CD4-positive, alpha-beta T cell (primary cell): ENCODE data around the gene PLCB3. TPM values are rescaled to one million over a fixed set of nuclear protein-coding genes. Genes with fewer than 3 reads are reported as not detected.
A peak's percentile ranks its signal among the peaks of the same experiment; 100 is the strongest.

Experiments used
- ATAC-seq: fragments of 200-7000 bp; cut with Tn5 transposase; one replicate; pipeline ENCODE4 v1.10.0; 2022; ENCODE audit warnings: mild to moderate bottlenecking; ENCODE audit not compliant: poor library complexity
- CTCF ChIA-PET: fragments of 350-600 bp; sonication (Branson Sonifier 250); formaldehyde crosslinking; loops from one replicate; lab custom pipeline; 2021; ENCODE audit warnings: antibody characterized with exemption, inconsistent platforms; lab: Charles Lee
- POLR2A ChIA-PET: fragments of 350-600 bp; sonication (Branson Sonifier 250); formaldehyde crosslinking; loops from one replicate; lab custom pipeline; 2021; ENCODE audit warnings: antibody characterized with exemption, inconsistent platforms; lab: Charles Lee
- DNase-seq, 14 experiments: peaks; one replicate each; pipeline ENCODE4 v3.0.0-alpha.2; 2013 to 2020; ENCODE audit warnings: mixed read lengths in 2 of 14
- H3K27ac ChIP-seq, 2 donors: one replicate each; pipeline versions ENCODE4 v1.5.1 to v1.7.0; 2013; ENCODE audit warnings: low read length in 2 of 2, low read depth in 1 of 2, mild to moderate bottlenecking in 1 of 2
- H3K27me3 ChIP-seq, 2 experiments: 1 replicate in 1 of 2; 2 replicates in 1 of 2; pipeline versions ENCODE4 v1.6.1 to v1.7.0; 2013; ENCODE audit warnings: low read length in 2 of 2, control low read depth in 1 of 2, mild to moderate bottlenecking in 1 of 2, moderate library complexity in 1 of 2; ENCODE audit not compliant: insufficient read depth in 2 of 2, control insufficient read depth in 1 of 2
- H3K36me3 ChIP-seq: one replicate; pipeline ENCODE4 v1.6.1; 2013; ENCODE audit warnings: low read length, control low read depth; ENCODE audit not compliant: insufficient read depth
- H3K4me1 ChIP-seq: one replicate; pipeline ENCODE4 v1.6.1; 2013; ENCODE audit warnings: low read length, control low read depth; ENCODE audit not compliant: insufficient read depth
- H3K4me3 ChIP-seq: one replicate; pipeline ENCODE4 v1.5.1; 2013; ENCODE audit warnings: mild to moderate bottlenecking, low read length, moderate library complexity
- H3K9me3 ChIP-seq, 2 experiments: 1 replicate in 1 of 2; 2 replicates in 1 of 2; pipeline versions ENCODE4 v1.6.1 to v1.7.0; 2013; ENCODE audit warnings: low read length in 2 of 2, mild to moderate bottlenecking in 2 of 2, control low read depth in 1 of 2, moderate library complexity in 1 of 2; ENCODE audit not compliant: control insufficient read depth in 1 of 2, insufficient read depth in 1 of 2
- H3K27ac Mint-ChIP-seq: one replicate; pipeline ENCODE4 v1.8.0; 2020; ENCODE audit warnings: mixed read lengths
- H3K27me3 Mint-ChIP-seq: one replicate; pipeline ENCODE4 v1.8.0; 2021; ENCODE audit warnings: mixed read lengths
- H3K36me3 Mint-ChIP-seq: one replicate; pipeline ENCODE4 v1.8.0; 2021; ENCODE audit warnings: low read depth, mixed read lengths
- H3K4me1 Mint-ChIP-seq: one replicate; pipeline ENCODE4 v1.8.0; 2021; ENCODE audit warnings: low read depth, mixed read lengths
- H3K4me3 Mint-ChIP-seq: one replicate; pipeline ENCODE4 v1.8.0; 2020; ENCODE audit warnings: mild to moderate bottlenecking, mixed read lengths
- H3K9me3 Mint-ChIP-seq: one replicate; pipeline ENCODE4 v1.8.0; 2020; ENCODE audit warnings: mixed read lengths
- CTCF ChIP-seq: fragments of 200-600 bp; IDR thresholded peaks from one replicate; pipeline ENCODE4 v1.8.0; 2022; ENCODE audit warnings: antibody characterized with exemption, mild to moderate bottlenecking
- intact Hi-C, 2 experiments: fragments of 100-400 bp; cut with DNase I in 1 of 2; cut with micrococcal nuclease in 1 of 2; formaldehyde crosslinking; loops; one replicate each; pipeline versions ENCODE4 v1.15.1 to v1.9.0; 2023 to 2025; cut with DNase I, micrococcal nuclease
- total RNA-seq, 174 experiments: library from RNA in 2 of 174; stranded (reverse) in 2 of 174; gene quantifications; one replicate each; pipeline ENCODE4 v1.2.3 and lab custom pipeline; 2021 to 2026

Gene PLCB3
- total RNA-seq, 2 experiments from 2014 or later = 2.5 to 2.7 TPM

- peak within 1 kb of the TSS; percentile 90 for H3K4me3 ChIP-seq
- ChIA-PET CTCF (interaction anchor here (1.0 to 3.9 kb wide), 7 partner anchors 12 to 61 kb away, joined by 3 to 15 read pairs (median 8); partner anchors contain the start of genes NUDT22, STIP1 and TRPT1), POLR2A (interaction anchor here (0.8 to 6.2 kb wide), 12 partner anchors 14 to 261 kb away, joined by 3 to 65 read pairs (median 13); partner anchors contain the start of genes BAD, ESRRA, FERMT3 and GPR137)
- H3K27ac ChIP-seq = peak within 1 kb of the TSS; percentile 48 to 57
- intact Hi-C loops = loop anchor here (1.0 kb wide), 2 partner anchors 22 to 23 kb away; no protein-coding TSS in a partner anchor
- H3K27ac Mint-ChIP-seq = peak within 1 kb of the TSS; percentile 82
- DNase-seq (peak; percentile 60 to 89 (median 76)), ATAC-seq (peak; percentile 63)
- no peak for TF ChIP-seq CTCF
- peak within 1 kb of the TSS; percentile 94 for H3K4me3 Mint-ChIP-seq
- H3K36me3 Mint-ChIP-seq = peaks cover 12% of the 10 kb centered on the region
- no peaks in the 10 kb centered on the region for H3K27me3 ChIP-seq
- H3K4me1 Mint-ChIP-seq = peaks cover 41% of the 10 kb centered on the region
- H3K36me3 ChIP-seq = peaks cover 10% of the 10 kb centered on the region
- no peaks in the 10 kb centered on the region for H3K9me3 ChIP-seq
- no peaks in the 10 kb centered on the region for H3K9me3 Mint-ChIP-seq
- H3K4me1 ChIP-seq = peaks cover 61% of the 10 kb centered on the region
- H3K27me3 Mint-ChIP-seq = no peaks in the 10 kb centered on the region
Measured at GRCh38 chr11:64246871-64247728, 4.2 kb upstream of the PLCB3 start, which contains the start of gene PPP1R14B. Gene PPP1R14B (minus strand): TSS chr11:64246943. CDS start chr11:64246673, 270 bp downstream.

DNA sequence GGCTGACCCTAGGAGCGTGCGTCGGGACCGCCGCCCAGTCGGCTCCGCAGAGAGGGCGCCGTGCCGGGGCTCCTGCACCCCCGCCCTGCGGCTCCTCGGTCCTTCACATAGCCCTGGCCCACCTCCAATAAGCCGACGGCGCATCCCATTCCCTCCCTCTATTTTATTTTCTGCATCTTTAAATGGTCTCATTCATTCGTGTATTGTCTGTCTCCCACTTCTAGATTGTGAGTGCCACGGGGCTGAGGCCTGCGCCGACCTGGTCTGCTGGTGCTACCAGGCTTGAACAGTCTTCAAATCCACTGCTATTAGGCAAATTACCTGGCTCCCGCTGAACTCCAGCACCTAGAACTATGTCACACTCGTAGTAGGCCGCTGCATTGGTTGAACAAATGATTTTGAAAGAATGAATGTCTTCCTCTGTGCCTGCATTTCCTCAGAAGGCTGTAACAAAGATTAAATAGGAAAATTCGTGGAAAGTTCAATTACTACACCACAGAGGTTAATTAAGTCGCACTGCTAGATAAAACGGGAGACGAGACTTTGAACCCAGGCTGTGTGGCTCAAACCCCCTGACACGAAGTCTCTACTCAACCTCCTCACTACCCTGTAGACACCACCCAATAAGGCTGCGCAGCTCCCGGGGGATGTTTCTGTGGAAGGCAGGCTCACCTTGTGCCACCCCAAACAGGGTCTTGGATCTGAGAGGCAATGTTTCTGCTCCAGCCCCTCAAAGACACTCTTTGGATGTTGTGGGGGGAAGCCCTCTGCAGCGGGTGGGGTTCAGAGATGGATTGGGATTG is 3.4 kb upstream of the PLCB3 start:
- CTCF ChIA-PET = interaction anchor here (0.7 to 4.7 kb wide), 4 partner anchors 21 to 57 kb away, joined by 3 to 56 read pairs (median 10); partner anchors contain the start of gene FERMT3
- no peaks in the 10 kb centered on the region for H3K9me3 ChIP-seq
- no peak overlapping the region for H3K27ac ChIP-seq
- no peaks in the 10 kb centered on the region for H3K9me3 Mint-ChIP-seq
- H3K4me1 Mint-ChIP-seq = peaks cover 43% of the 10 kb centered on the region
- peak overlapping the region; percentile 88 for H3K4me3 Mint-ChIP-seq
- no peak overlapping the region for H3K27ac Mint-ChIP-seq
- no peaks in the 10 kb centered on the region for H3K27me3 ChIP-seq
- H3K27me3 Mint-ChIP-seq = no peaks in the 10 kb centered on the region
- H3K4me1 ChIP-seq = peaks cover 61% of the 10 kb centered on the region
- no peak for ATAC-seq
- H3K36me3 Mint-ChIP-seq = peaks cover 11% of the 10 kb centered on the region
- no peak for DNase-seq
- peak overlapping the region; percentile 90 for H3K4me3 ChIP-seq
- TF ChIP-seq CTCF = no peak
- POLR2A ChIA-PET = interaction anchor here (2.8 to 6.2 kb wide), 6 partner anchors 22 to 70 kb away, joined by 13 to 65 read pairs (median 30); partner anchors contain the start of genes BAD, FERMT3, GPR137 and NUDT22
- intact Hi-C loops = loop anchor here (1.0 kb wide), 2 partner anchors 21 to 22 kb away; no protein-coding TSS in a partner anchor
- H3K36me3 ChIP-seq = peaks cover 10% of the 10 kb centered on the region

DNA sequence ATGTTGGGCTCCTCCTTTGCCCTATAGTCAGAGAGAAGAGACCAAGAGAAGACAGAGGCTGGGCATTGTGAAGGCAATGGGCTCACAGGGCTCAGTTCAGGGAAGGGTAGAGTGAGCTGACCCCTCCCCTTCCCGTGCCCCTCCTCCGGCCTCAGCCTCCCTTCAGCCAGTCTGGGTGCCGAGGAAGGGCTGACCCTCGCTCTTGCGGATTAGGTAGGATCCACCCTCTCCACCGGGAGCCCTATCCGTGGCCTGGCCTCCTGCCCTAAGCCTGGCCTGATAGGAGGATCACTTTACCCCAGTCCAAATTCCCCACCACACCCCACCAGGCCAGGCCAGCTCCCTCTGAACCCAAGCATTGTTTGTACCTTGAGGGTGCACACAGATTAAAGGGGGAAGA is 2.8 kb upstream of the PLCB3 start:
- H3K4me1 Mint-ChIP-seq = peaks cover 38% of the 10 kb centered on the region
- peaks cover 59% of the 10 kb centered on the region for H3K4me1 ChIP-seq
- no peaks in the 10 kb centered on the region for H3K9me3 Mint-ChIP-seq
- H3K27ac Mint-ChIP-seq = peak overlapping the region; percentile 36
- no peaks in the 10 kb centered on the region for H3K27me3 Mint-ChIP-seq
- TF ChIP-seq CTCF = no peak
- ChIA-PET POLR2A (interaction anchor here (4.5 kb wide), 1 partner anchor 42 kb away, joined by 35 read pairs; the partner anchor contains the start of gene FERMT3), CTCF (interaction anchor here (0.7 to 4.7 kb wide), 2 partner anchors 43 to 56 kb away, joined by 3 to 56 read pairs; partner anchors contain the start of gene FERMT3)
- no peak for ATAC-seq
- peaks cover 5% of the 10 kb centered on the region for H3K36me3 Mint-ChIP-seq
- peak overlapping the region; percentile 88 for H3K4me3 Mint-ChIP-seq
- DNase-seq = no peak
- no peak overlapping the region for H3K4me3 ChIP-seq
- no peaks in the 10 kb centered on the region for H3K9me3 ChIP-seq
- H3K36me3 ChIP-seq = peaks cover 7% of the 10 kb centered on the region
- H3K27me3 ChIP-seq = no peaks in the 10 kb centered on the region
- intact Hi-C loops = no loop called here
- H3K27ac ChIP-seq = no peak overlapping the region
